HepG2 (cell line): ENCODE data around the gene CUL4A. TPM values are rescaled to one million over a fixed set of nuclear protein-coding genes. Genes with fewer than 3 reads are reported as not detected.

ENCODE experiments used
- ATAC-seq: fragments of 200-7000 bp; cut with Tn5 transposase; 3 replicates; pipeline ENCODE4 v1.9.1; 2020; ENCODE audit warnings: mild to moderate bottlenecking, moderate library complexity
- BruUV-seq: library from RNA; stranded (reverse); fragments of 400-500 nt; replicated peaks from 2 replicates; lab custom pipeline; 2021; lab: Mats Ljungman, UMichigan
- CTCF ChIA-PET: fragments of 300-600 bp; formaldehyde crosslinking; extraction: SDS; loops from one replicate; lab custom pipeline; 2021; ENCODE audit warnings: low total read pairs, inconsistent platforms, low intra/inter-chr PET ratio; lab: Yijun Ruan, JAX
- POLR2A ChIA-PET: fragments of 350-600 bp; sonication (Branson Sonifier 250); formaldehyde crosslinking; loops from one replicate; lab custom pipeline; 2020; ENCODE audit warnings: antibody characterized with exemption, inconsistent platforms; lab: Yijun Ruan, JAX
- DNase-seq: peaks from one replicate; pipeline ENCODE4 v3.0.0-alpha.2; 2015; ENCODE audit warnings: low spot score
- FAIRE-seq: peaks from 3 replicates; lab custom pipeline; 2011; peaks lifted over from hg19 to GRCh38; lab: Jason Lieb, UNC
- H2AFZ ChIP-seq: one replicate; pipeline ENCODE4 v1.6.1; 2011; ENCODE audit warnings: low read length, inconsistent platforms
- H3K27ac ChIP-seq: fragments of 300-600 bp; 3 replicates; pipeline ENCODE4 v1.8.0; 2011; ENCODE audit warnings: mixed run types, mild to moderate bottlenecking, mixed read lengths, low read length, inconsistent platforms; ENCODE audit not compliant: insufficient read depth; ENCODE audit errors: extremely low read length
- H3K27me3 ChIP-seq, 2 experiments: fragments of 200-600 bp in 1 of 2; 2 replicates in 1 of 2; 3 replicates in 1 of 2; pipeline versions ENCODE4 v1.6.0 to v1.8.0; 2011; ENCODE audit warnings: low read length in 2 of 2, mild to moderate bottlenecking in 2 of 2, moderate library complexity in 2 of 2, inconsistent platforms in 1 of 2; ENCODE audit not compliant: insufficient read depth in 2 of 2, control insufficient read depth in 1 of 2
- H3K36me3 ChIP-seq, 2 experiments: fragments of 200-600 bp in 1 of 2; replicated peaks in 1 of 2; 2 replicates in 1 of 2; 3 replicates in 1 of 2; pipeline versions ENCODE4 v1.5.1 to v1.8.0; 2011; ENCODE audit warnings: low read length in 2 of 2, inconsistent platforms in 1 of 2; ENCODE audit not compliant: insufficient read depth in 2 of 2, control insufficient read depth in 1 of 2
- H3K4me1 ChIP-seq: 2 replicates; pipeline ENCODE4 v1.5.1; 2012; ENCODE audit warnings: low read length, inconsistent platforms; ENCODE audit not compliant: insufficient read depth
- H3K4me2 ChIP-seq: 2 replicates; pipeline ENCODE4 v1.6.0; 2011; ENCODE audit warnings: low read depth, low read length, inconsistent platforms
- H3K4me3 ChIP-seq, 3 experiments: fragments of 200-600 bp in 1 of 3; sonication (generic), shearing (Covaris generic) in 1 of 3; replicated peaks in 1 of 3; 2 replicates each; pipeline ENCODE4 v1.5.1; 2011 to 2016; ENCODE audit warnings: low read length in 3 of 3, inconsistent platforms in 2 of 3, low read depth in 2 of 3, mild to moderate bottlenecking in 2 of 3, control low read depth in 1 of 3, mixed read lengths in 1 of 3; ENCODE audit not compliant: insufficient read depth in 1 of 3
- H3K79me2 ChIP-seq: one replicate; pipeline ENCODE4 v1.6.1; 2011; ENCODE audit warnings: low read length, inconsistent platforms; ENCODE audit not compliant: insufficient read depth
- H3K9ac ChIP-seq: 2 replicates; pipeline ENCODE4 v1.6.0; 2011; ENCODE audit warnings: mild to moderate bottlenecking, low read depth, low read length, inconsistent platforms; ENCODE audit not compliant: insufficient read depth
- H3K9me3 ChIP-seq: 2 replicates; pipeline ENCODE4 v1.5.1; 2012; ENCODE audit warnings: mild to moderate bottlenecking, low read length
- H4K20me1 ChIP-seq: 2 replicates; pipeline ENCODE4 v1.6.0; 2011; ENCODE audit warnings: inconsistent platforms, mild to moderate bottlenecking, low read length, moderate library complexity; ENCODE audit not compliant: insufficient read depth
- FOXO1 ChIP-seq: sonication (generic); formaldehyde crosslinking; IDR thresholded peaks from 2 replicates; pipeline ENCODE4 v1.4.0; 2020; ENCODE audit warnings: missing genetic modification reagents
- RBM22 ChIP-seq: fragments of 200-400 bp; formaldehyde crosslinking; optimal IDR thresholded peaks from 2 replicates; pipeline ENCODE3; 2017; ENCODE audit warnings: mild to moderate bottlenecking, low read length, moderate library complexity
- WGBS: methylation state at CpG from one replicate; pipeline ENCODE4 v1.1.6; 2017; ENCODE audit warnings: low lambda C conversion rate; 5-methylcytosine and 5-hydroxymethylcytosine counted together
- in situ Hi-C: cut with HindIII; loops from 2 replicates; pipeline ENCODE4 v1.10.0; 2017; ENCODE audit warnings: low pct_unique_long_range_greater_than_20kb; ENCODE audit not compliant: extremely low pct_ligation_motif_present
- intact Hi-C: fragments of 100-400 bp; cut with micrococcal nuclease; formaldehyde crosslinking; loops from one replicate; pipeline ENCODE4 v1.10.0; 2022; ENCODE audit not compliant: unreplicated experiment
- polyA plus RNA-seq, 8 experiments: library from polyadenylated mRNA; depleted of rRNA in 3 of 8; stranded (reverse) in 7 of 8; unstranded in 1 of 8; fragments of >200 nt; fragmentation: Illumina TruSeq in 4 of 8; extraction: Trizol in 4 of 8; gene quantifications; 2 replicates each; pipeline versions ENCODE4 v1.2.1 to v1.2.3, GENCODE V29; 2011 to 2016; ENCODE audit warnings: low read depth in 4 of 8, missing spikeins in 1 of 8, mixed read lengths in 1 of 8; ENCODE audit not compliant: insufficient read depth in 1 of 8
- total RNA-seq, 5 experiments: library from RNA; depleted of rRNA; stranded (reverse); fragments of >200 nt; fragmentation: Illumina TruSeq; extraction: Trizol; gene quantifications; 2 replicates each; pipeline ENCODE4 v1.2.3, GENCODE V29; 2016; ENCODE audit warnings: low read depth in 1 of 5
- TF ChIP-seq, protein P1 (sequence below): sonication (generic); formaldehyde crosslinking; IDR thresholded peaks from one replicate; pipeline ENCODE4 v1.5.1; 2020; ENCODE audit warnings: mild to moderate bottlenecking, missing genetic modification reagents; ENCODE audit errors: not compliant biosample characterization

CUL4A gene
- total and polyA plus RNA-seq, 2 of the 13 experiments (the other 11 are each of a cell fraction or from before 2014, with no cell fraction given): 51.2 to 75.3 TPM

GRCh38 chr13:113178070-113178895, 31.1 kb upstream of the CUL4A start:
- H3K9ac ChIP-seq: no peak overlapping the region
- no peaks in the 10 kb centered on the region for H4K20me1 ChIP-seq
- BruUV-seq: no TSS peak
- no peak overlapping the region for H3K27ac ChIP-seq
- FAIRE-seq (no peak), ATAC-seq (no peak), DNase-seq (no peak)
- in situ Hi-C loops: no loop called here
- no peak overlapping the region for H3K4me2 ChIP-seq
- peaks cover 28 to 79% of the 10 kb centered on the region in 2 experiments for H3K36me3 ChIP-seq
- no peaks in the 10 kb centered on the region for H3K9me3 ChIP-seq
- intact Hi-C loops: no loop called here
- no peaks in the 10 kb centered on the region for H3K27me3 ChIP-seq
- TF ChIP-seq RBM22 (peak; percentile 35), FOXO1 (no peak)
- H3K79me2 ChIP-seq: no peaks in the 10 kb centered on the region
- no peak overlapping the region for H3K4me3 ChIP-seq
- no peak overlapping the region for H2AFZ ChIP-seq
- peaks cover 10% of the 10 kb centered on the region for H3K4me1 ChIP-seq
- CTCF ChIA-PET: no interaction called here
- 97% methylated on average over 25 of the region's 25 CpGs for WGBS
- POLR2A ChIA-PET: no interaction called here

DNA sequence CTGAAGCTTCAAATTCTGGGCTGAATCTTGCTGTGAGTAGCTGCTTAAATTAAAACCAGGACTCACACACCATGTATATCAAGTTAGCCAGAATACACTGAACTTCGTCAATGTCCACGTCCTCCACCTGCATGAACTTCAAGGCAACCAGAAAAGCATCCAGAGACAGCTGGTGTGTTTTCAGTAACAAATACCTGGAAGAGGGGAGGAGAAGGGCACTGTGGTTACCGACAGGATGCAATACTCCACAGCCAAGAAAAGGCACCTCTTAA, 30.6 kb upstream of the CUL4A start:
- POLR2A ChIA-PET: no interaction called here
- BruUV-seq: no TSS peak
- Histone ChIP-seq H3K79me2 (no peaks in the 10 kb centered on the region), H2AFZ (no peak overlapping the region), H3K9me3 (no peaks in the 10 kb centered on the region), H3K27me3 (no peaks in the 10 kb centered on the region), H3K4me1 (peaks cover 16% of the 10 kb centered on the region), H3K9ac (no peak overlapping the region), H3K4me3 (no peak overlapping the region), H3K36me3 (peaks cover 28 to 79% of the 10 kb centered on the region in 2 experiments), H4K20me1 (no peaks in the 10 kb centered on the region), H3K4me2 (no peak overlapping the region), H3K27ac (no peak overlapping the region)
- no peak for ATAC-seq
- in situ Hi-C loops: no loop called here
- FAIRE-seq: no peak
- CTCF ChIA-PET: no interaction called here
- no peak for DNase-seq
- 96% methylated on average over 3 of the region's 3 CpGs for WGBS
- intact Hi-C loops: no loop called here
- TF ChIP-seq, protein P1, sequence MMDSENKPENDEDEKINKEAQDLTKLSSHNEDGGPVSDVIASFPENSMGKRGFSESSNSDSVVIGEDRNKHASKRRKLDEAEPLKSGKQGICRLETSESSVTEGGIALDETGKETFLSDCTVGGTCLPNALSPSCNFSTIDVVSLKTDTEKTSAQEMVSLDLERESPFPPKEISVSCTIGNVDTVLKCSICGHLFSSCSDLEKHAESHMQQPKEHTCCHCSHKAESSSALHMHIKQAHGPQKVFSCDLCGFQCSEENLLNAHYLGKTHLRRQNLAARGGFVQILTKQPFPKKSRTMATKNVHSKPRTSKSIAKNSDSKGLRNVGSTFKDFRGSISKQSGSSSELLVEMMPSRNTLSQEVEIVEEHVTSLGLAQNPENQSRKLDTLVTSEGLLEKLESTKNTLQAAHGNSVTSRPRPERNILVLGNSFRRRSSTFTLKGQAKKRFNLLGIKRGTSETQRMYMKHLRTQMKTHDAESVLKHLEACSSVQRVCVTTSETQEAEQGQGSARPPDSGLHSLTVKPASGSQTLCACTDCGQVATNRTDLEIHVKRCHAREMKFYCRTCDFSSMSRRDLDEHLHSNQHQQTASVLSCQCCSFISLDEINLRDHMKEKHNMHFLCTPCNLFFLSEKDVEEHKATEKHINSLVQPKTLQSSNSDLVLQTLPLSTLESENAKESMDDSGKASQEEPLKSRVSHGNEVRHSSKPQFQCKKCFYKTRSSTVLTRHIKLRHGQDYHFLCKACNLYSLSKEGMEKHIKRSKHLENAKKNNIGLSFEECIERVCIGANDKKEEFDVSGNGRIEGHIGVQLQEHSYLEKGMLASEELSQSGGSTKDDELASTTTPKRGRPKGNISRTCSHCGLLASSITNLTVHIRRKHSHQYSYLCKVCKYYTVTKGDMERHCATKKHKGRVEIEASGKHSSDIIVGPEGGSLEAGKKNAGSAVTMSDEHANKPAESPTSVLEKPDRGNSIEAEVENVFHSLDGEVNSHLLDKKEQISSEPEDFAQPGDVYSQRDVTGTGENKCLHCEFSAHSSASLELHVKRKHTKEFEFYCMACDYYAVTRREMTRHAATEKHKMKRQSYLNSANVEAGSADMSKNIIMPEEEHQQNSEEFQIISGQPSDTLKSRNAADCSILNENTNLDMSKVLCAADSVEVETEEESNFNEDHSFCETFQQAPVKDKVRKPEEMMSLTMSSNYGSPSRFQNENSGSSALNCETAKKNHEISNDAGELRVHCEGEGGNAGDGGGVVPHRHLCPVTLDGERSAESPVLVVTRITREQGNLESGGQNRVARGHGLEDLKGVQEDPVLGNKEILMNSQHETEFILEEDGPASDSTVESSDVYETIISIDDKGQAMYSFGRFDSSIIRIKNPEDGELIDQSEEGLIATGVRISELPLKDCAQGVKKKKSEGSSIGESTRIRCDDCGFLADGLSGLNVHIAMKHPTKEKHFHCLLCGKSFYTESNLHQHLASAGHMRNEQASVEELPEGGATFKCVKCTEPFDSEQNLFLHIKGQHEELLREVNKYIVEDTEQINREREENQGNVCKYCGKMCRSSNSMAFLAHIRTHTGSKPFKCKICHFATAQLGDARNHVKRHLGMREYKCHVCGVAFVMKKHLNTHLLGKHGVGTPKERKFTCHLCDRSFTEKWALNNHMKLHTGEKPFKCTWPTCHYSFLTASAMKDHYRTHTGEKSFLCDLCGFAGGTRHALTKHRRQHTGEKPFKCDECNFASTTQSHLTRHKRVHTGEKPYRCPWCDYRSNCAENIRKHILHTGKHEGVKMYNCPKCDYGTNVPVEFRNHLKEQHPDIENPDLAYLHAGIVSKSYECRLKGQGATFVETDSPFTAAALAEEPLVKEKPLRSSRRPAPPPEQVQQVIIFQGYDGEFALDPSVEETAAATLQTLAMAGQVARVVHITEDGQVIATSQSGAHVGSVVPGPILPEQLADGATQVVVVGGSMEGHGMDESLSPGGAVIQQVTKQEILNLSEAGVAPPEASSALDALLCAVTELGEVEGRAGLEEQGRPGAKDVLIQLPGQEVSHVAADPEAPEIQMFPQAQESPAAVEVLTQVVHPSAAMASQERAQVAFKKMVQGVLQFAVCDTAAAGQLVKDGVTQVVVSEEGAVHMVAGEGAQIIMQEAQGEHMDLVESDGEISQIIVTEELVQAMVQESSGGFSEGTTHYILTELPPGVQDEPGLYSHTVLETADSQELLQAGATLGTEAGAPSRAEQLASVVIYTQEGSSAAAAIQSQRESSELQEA (CRISPR knock-in tag): no peak
